CD4-positive, alpha-beta T cell treated with Interleukin-10 for 1 hour (primary cell): ENCODE measurements around the gene CFAP47.
"Not testable (repeated sequence)": the region's sequence is repeated elsewhere in the genome, so short reads cannot be mapped to it uniquely, and the experiment has no call there.

Experiments
- DNase-seq: peaks from one replicate; pipeline ENCODE4 v3.0.0-alpha.2; 2020

CFAP47 gene

GRCh38 chrX:35919536-35920309 is at the start of gene CFAP47:
TSS of gene CFAP47 (plus strand) at chrX:35919734. CDS start at chrX:35919800, 66 bp downstream.
- no peak for DNase-seq

- DNase-seq: no peak
These were observed 38.9 kb upstream of the CFAP47 start for GRCh38 chrX:35880601-35881000.

- DNase-seq: no peak
These were observed 33.4 kb upstream of the CFAP47 start for GRCh38 chrX:35886135-35886534.

GRCh38 chrX:35890699-35891098 is 28.8 kb upstream of the CFAP47 start:
- DNase-seq: no peak

GRCh38 chrX:35986816-35987215 is 67.3 kb downstream of the CFAP47 start:
- DNase-seq: not testable (repeated sequence)

- DNase-seq: no peak
These were observed 87.7 kb downstream of the CFAP47 start for GRCh38 chrX:36007207-36007606.

GRCh38 chrX:36019125-36019524 is 99.6 kb downstream of the CFAP47 start:
- no peak for DNase-seq

GRCh38 chrX:36035550-36035949 is 116.0 kb downstream of the CFAP47 start:
- no peak for DNase-seq

- DNase-seq: no peak
These were observed 143.2 kb downstream of the CFAP47 start for GRCh38 chrX:36062778-36063177.

GRCh38 chrX:36071061-36071460 is 151.5 kb downstream of the CFAP47 start:
- DNase-seq: no peak

GRCh38 chrX:36075009-36075408 is 155.5 kb downstream of the CFAP47 start:
- DNase-seq: not testable (repeated sequence)

- no peak for DNase-seq
These were observed 163.7 kb downstream of the CFAP47 start for GRCh38 chrX:36083256-36083655.

- no peak for DNase-seq
These were observed 167.8 kb downstream of the CFAP47 start for GRCh38 chrX:36087366-36087765.

- not testable (repeated sequence) for DNase-seq
These were observed 169.4 kb downstream of the CFAP47 start for GRCh38 chrX:36088939-36089338.

GRCh38 chrX:36102425-36102824 is 182.9 kb downstream of the CFAP47 start:
- DNase-seq: no peak

GRCh38 chrX:36116222-36116621 is 196.7 kb downstream of the CFAP47 start:
- DNase-seq: no peak

- no peak for DNase-seq
These were observed 239.7 kb downstream of the CFAP47 start for GRCh38 chrX:36159254-36159653.

- no peak for DNase-seq
These were observed 240.5 kb downstream of the CFAP47 start for GRCh38 chrX:36160081-36160480.

- no peak for DNase-seq
These were observed 279.0 kb downstream of the CFAP47 start for GRCh38 chrX:36198575-36198974.

GRCh38 chrX:36199928-36200327 is 280.4 kb downstream of the CFAP47 start:
- no peak for DNase-seq

GRCh38 chrX:36214924-36215323 is 295.4 kb downstream of the CFAP47 start:
- no peak for DNase-seq

- DNase-seq: no peak
These were observed 299.3 kb downstream of the CFAP47 start for GRCh38 chrX:36218801-36219200.

- DNase-seq: not testable (repeated sequence)
These were observed 315.4 kb downstream of the CFAP47 start for GRCh38 chrX:36234840-36235528.

GRCh38 chrX:36241397-36241796 is 321.9 kb downstream of the CFAP47 start:
- no peak for DNase-seq
